GM12801 (cell line): ENCODE measurements around the gene TEKT3.

Experiments used
- CTCF ChIP-seq: IDR thresholded peaks from one replicate; pipeline ENCODE4 v1.5.1; 2011; ENCODE audit warnings: control low read depth; ENCODE audit not compliant: insufficient read length; ENCODE audit errors: extremely low read depth

TEKT3 gene

GRCh38 chr17:15285466-15285865, 55.9 kb downstream of the TEKT3 start:
- no peak for TF ChIP-seq CTCF

GRCh38 chr17:15284537-15284936, 56.9 kb downstream of the TEKT3 start:
- no peak for TF ChIP-seq CTCF

GRCh38 chr17:15284107-15284506, 57.3 kb downstream of the TEKT3 start:
- no peak for TF ChIP-seq CTCF

- TF ChIP-seq CTCF = no peak
These were observed 59.5 kb downstream of the TEKT3 start for GRCh38 chr17:15281909-15282308.

GRCh38 chr17:15278924-15279477, 62.4 kb downstream of the TEKT3 start:
- TF ChIP-seq CTCF = no peak

GRCh38 chr17:15278380-15278779, 63.0 kb downstream of the TEKT3 start:
- TF ChIP-seq CTCF = no peak

GRCh38 chr17:15274017-15274416, 67.4 kb downstream of the TEKT3 start:
- TF ChIP-seq CTCF = no peak

- TF ChIP-seq CTCF = no peak
These were observed 68.1 kb downstream of the TEKT3 start for GRCh38 chr17:15273141-15273793.
